LHCN-M2 (cell line): ENCODE measurements around the gene MISP3. TPM values are rescaled to one million over a fixed set of nuclear protein-coding genes. Genes with fewer than 3 reads are reported as not detected.

ENCODE experiments used
- DNase-seq: peaks from one replicate; pipeline ENCODE4 v3.0.0-alpha.2; 2012; ENCODE audit warnings: low read depth
- total RNA-seq: library from RNA; depleted of rRNA; stranded (reverse); fragments of >200 nt; gene quantifications from 2 replicates; pipeline ENCODE4 v1.2.3, GENCODE V29; 2014

Gene MISP3
- total RNA-seq, 1 experiment from 2014 or later, result 0.34 TPM

DNA sequence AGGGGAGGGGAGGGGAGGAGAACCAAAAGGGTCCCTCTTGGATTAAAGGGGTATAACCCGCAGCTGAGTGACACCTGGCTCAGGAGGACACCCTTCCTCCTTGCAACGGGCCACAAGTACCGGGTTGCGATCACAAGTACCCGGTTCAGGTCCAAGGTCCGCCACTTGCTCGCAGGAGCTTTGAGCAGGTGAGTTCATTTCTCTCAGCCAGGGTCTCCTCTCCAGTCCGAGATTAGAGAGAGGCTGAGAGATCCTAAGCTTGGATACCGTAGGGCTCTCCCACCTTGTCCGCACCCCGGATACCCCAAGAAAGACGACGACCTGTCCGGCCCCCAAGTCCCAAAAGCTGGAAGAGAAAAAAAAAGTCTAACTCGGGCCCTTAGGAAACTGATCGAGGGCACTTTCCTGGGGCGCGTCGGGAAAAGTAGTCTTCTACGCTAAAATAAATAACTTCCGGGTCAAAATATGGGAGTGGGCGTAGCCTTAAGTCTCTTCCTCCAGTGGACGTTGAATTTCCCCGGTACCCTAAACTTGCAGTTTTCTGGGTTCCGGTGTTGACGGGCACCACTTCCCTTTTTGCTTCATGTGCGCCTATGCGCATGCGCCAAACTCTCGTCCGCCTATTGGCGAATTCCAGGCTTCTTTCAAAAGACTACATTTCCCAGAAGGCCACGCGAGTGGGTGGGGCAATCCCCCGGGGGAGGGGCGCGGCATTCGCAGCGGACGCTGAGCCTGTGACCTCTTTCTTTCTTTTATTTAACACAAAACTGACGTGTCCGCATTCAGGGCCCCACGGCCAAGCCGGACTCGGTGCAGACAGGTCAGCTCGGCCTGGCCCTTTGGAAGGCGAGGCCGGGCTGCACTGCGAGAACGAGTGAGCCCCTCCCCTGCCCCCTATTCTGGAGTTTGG, 8.6 kb downstream of the MISP3 start:
- DNase-seq, result peak; percentile 99

- peak; percentile 45 for DNase-seq
These were observed 9.4 kb downstream of the MISP3 start for GRCh38 chr19:14081797-14082674.

- no peak for DNase-seq
These were observed 10.0 kb downstream of the MISP3 start for GRCh38 chr19:14082675-14082960.

- DNase-seq, result no peak
These were observed 12.9 kb downstream of the MISP3 start, which contains the start of gene C19orf67 for GRCh38 chr19:14085309-14085995. C19orf67 (minus strand) TSS chr19:14085783; CDS start chr19:14085627, 156 bp downstream.

DNA sequence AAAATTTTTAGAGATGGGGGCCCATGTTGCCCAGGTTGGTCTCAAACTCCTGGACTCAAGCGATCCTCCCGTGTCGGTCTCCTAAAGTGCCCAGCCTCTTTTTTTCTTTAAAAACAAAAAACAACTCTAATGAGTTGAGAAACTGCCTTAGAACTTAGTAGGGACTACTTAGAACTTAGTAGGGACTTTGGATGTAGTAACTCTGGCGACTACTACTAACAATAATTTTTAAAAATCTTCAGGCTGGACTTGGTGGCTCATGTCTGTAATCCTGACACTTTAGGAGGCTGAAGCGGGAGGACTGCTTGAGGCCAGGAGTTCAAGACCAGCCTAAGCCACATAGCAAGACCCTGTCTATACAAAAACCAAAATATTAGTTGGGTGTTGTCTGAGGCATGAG, 13.5 kb downstream of the MISP3 start:
- DNase-seq, result no peak

DNA sequence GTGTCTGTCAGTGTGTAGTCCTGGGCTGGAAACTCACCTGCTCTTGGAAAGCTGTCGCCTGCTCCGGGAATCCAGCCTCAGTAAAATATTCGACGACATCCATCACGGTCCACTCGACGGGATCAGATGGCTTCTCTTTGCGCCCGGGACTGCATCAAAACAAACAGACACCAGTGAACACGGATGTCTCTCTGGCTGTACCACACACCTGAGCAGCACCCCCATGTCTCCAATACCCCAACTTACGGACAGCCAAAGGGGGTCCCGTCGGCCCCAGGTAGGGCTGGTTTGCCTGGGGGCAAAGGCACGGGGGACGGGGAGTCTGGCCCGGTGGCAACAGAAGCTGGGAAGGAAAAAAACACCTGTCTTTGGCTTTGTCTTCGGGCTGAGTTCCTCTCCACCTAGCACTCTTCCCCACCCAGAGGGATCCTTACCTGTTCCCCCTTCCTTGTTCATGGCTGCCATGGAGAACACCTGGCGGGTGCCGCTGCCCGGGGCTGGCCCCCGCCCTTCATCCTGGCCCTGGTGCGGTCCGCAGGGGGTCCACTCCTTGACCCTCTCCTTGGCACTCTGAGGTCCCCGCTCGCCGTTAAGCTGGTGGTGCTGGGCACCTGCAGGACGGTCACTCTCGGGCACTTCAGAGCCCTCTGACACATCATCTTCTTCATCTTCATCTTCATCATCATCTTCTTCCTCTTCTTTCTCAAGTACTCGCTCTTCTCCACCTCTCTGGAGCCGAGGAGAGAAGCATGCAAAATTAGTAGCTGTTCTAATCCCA, 16.2 kb downstream of the MISP3 start:
- DNase-seq, result no peak

DNA sequence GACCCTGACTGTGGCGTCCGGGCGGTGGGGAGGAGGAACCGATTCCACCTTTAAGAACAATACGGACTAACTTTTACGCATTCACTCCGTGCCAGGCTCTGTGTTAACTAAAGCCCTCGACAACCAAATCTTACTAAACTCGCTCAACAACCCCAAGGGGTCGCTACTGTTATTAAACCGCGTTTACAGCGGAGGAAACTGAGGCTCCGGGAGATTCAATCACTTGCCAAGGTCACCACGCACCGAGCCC, 16.8 kb downstream of the MISP3 start:
- DNase-seq, result no peak

DNA sequence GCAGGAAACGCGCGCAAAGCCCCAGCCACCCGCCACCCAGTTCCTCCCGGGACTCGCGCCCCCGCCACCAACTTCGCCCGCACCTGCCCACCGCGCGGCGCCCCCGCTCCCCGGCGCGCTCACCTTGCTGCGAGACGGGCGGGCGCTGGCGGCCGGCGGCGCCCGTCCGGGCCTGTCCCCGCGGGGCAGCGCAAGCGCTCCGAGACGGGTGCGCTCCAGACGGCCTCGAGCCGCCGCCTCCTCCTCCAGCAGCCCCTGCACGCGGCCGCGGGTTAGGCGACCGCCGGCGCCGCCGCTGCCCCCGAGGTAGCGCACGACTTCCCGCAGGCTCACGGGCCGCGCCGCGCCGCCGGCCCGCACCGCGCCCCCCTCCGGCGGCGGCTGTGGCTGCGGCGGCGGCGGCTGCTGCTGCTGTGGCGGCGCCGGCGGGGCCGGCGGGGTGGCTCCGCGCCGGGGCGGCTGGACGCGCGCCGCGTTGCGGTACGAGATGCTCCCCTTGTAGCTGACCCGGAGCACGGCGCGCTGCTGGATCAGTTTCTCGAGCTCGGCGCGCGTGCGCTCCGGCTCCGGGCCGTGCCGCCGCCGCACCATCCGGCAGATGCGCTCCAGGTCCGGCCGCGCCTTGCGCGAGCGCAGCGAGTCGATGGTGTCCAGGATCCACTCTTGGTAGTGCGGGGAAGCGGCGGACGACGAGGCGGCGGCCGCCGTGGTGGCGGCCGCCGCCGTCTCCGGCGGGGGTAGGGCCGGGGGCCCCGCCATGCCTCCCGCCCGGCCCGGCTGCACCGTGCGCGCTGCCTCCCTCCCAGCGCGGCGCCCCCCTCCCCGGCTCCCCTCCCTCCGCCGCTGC, 17.3 kb downstream of the MISP3 start:
- DNase-seq, result peak; percentile 59

- DNase-seq, result peak; percentile 83
These were observed 18.0 kb downstream of the MISP3 start, which contains the start of gene SAMD1 for GRCh38 chr19:14090509-14091080. SAMD1 (minus strand) TSS chr19:14090751.

DNA sequence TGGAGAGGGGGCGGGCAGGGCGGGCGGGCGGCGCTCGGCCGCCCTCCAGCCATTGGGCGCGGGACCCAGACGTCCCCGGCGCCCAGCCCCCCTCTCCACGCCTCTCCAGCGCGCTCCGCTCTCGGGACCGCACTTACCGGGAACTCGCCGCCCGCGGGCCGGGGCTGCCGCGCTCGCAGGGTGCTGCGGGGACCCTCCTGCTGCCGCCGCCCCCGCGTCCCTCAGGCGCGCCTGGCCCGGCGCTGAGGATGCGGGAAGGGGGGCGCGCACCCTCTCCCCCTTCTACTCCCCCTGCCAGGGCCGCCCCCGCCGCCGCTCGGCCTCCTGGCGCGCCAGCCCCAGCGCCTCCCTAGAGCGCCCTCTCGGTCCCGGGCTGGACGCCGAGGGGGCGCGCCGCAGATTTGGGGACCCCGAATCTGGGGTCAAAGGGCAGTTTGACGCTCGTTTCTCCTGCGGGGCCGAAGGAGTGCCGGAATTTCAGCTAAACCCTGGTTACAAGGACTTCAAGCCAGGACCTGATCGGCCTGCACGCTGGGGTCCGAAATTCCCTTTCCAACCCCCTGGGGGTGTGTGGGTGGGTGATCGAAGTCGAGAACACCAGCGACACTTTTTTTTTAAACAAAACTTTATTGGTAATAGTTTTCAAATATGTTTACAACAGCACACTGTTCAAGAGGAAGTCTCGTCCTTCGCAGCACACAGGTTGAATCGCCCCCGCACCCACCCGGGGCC, 18.7 kb downstream of the MISP3 start:
- peak; percentile 66 for DNase-seq

DNA sequence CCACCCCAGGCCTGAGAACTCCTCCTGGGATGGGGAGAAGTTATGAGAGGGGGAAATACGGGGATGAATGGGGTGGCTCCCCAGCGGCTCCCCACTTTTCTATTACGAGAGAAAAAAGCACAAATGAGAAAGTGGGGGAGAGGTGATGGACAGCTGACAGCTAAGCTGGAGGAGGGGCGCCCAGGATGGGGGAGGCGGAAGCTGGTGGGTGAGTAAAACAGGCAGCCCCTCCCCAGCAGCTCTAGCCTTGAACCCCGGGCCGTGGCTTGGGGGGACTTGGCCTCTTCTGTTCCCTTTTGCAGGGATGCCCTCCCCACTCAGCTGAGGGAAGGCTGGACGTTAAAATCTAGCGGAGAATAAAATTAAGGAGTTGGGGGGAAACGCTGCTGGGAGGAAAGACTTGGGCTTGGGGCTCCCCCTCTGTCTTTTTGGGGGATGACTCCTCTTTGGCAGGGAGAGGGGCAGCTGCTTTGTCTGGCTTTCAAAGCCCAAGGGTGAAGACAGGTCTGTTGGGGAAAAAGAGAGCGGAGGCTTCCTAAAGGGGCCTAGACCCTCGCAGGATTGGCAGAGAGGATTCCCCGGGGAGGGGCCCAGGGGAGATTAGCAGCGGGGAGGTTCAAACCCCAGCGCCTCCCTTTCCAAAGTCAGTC, 19.4 kb downstream of the MISP3 start:
- DNase-seq, result no peak

- no peak for DNase-seq
These were observed 20.7 kb downstream of the MISP3 start for GRCh38 chr19:14093117-14093823.

DNA sequence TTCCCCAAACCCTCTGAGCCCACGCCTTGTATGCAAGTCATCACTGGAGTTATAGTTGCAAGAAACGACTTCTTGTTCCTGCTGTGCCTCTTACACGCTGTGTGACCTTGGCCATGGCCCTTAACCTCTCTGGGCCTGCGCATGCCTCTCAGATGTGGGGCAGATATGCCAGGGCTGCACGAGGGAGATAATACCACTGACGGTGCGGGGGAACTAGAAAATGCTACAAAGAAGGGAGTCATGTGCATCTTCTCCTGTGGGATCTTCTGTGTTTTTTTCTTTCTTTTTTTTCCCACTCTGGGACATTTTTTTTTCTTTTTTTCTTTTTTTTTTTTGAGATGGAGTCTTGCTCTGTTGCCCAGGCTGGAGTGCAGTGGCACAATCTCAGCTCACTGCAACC, 22.3 kb downstream of the MISP3 start:
- DNase-seq, result no peak

GRCh38 chr19:14096272-14096992, 23.8 kb downstream of the MISP3 start:
- DNase-seq, result no peak

DNA sequence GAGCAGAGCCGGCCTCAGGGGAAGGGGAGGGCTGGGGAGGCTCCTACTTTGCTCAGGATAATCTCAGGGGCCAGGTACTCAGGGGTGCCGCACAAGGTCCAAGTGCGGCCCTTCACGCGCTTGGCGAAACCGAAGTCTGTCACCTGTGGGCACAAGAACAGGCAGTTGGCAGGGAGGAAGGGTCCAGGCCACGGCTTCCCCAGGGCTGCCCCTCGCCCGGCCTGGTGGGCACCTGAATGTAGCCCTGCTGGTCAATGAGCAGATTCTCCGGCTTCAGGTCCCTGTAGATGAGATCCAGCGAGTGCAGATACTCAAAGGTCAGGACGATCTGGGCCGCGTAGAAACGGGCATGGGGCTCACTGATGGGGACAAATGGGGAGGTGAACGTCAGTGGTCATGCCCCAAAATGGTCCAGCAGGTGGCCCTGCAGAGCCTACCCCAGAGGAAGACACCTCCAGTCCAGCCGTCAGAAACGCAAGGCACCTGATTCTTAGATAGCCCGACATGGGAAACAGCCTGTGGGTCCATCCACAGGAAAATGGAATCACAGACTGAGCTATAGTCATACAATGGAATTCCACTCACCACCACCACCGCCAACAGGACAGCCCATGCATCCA, 25.1 kb downstream of the MISP3 start:
- no peak for DNase-seq

GRCh38 chr19:14101003-14101545, 28.5 kb downstream of the MISP3 start:
- DNase-seq, result no peak
